ENCODE data around the gene PHF2.

PHF2 gene

DNA sequence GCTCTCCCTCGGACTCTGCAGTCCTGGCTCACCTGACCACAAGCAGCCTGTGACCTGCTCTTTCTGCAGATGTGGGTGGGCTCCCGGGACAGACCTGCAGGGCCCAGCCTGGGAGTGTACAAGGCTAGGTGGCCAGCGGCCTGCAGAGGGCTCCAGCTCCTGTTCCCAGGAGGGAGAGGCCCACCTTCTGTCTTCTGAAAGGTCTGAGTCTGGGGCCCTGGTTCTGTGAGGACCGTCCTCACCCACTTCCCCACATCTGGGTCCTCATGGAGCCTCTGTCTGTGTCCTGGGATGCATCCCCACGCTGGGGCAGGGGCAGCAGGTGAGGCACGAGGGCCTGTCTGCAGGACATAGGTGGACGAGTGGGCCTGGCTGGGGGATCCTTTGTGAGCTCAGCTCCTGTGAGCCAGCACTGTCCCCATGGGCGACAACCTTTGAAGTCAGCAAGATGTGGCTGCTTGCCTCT lies 43.7 kb downstream of the PHF2 start:
- no peaks in the 10 kb centered on the region for H3K4me1 ChIP-seq (ENCODE audit: control insufficient read depth, insufficient read depth, low read length)
- H3K27ac ChIP-seq (ENCODE audit: extremely low read depth, low read depth, low read length), result no peak overlapping the region
- TF ChIP-seq KLF16 (tag by site-specific recombination; IDR thresholded peaks at IDR 0.05) (no peak), ZNF24 (tag by site-specific recombination; IDR thresholded peaks at IDR 0.05) (no peak), ZNF558 (tag by site-specific recombination; IDR thresholded peaks at IDR 0.05) (no peak), ZEB2 (tag by site-specific recombination; IDR thresholded peaks at IDR 0.05) (no peak), ZNF341 (tag by site-specific recombination; IDR thresholded peaks at IDR 0.05; ENCODE audit: low read depth) (no peak), SP7 (tag by site-specific recombination; IDR thresholded peaks at IDR 0.05) (no peak), ZNF23 (tag by site-specific recombination; IDR thresholded peaks at IDR 0.05; ENCODE audit: borderline replicate concordance) (no peak), ZNF837 (tag by site-specific recombination; IDR thresholded peaks at IDR 0.05) (no peak), ZNF843 (tag by site-specific recombination; IDR thresholded peaks at IDR 0.05) (no peak), ZXDB (tag by site-specific recombination; IDR thresholded peaks at IDR 0.05) (no peak), ZNF248 (tag by site-specific recombination; IDR thresholded peaks at IDR 0.05) (no peak), ZNF521 (tag by site-specific recombination; IDR thresholded peaks at IDR 0.05) (no peak), ZNF211 (tag by site-specific recombination; IDR thresholded peaks at IDR 0.05; ENCODE audit: low read depth) (no peak), ZFHX2 (tag by site-specific recombination; conservative IDR thresholded peaks at IDR 0.05) (no peak), ZNF555 (tag by site-specific recombination; conservative IDR thresholded peaks at IDR 0.05) (no peak), ZNF549 (tag by site-specific recombination; IDR thresholded peaks at IDR 0.05) (no peak), ZNF2 (tag by site-specific recombination; IDR thresholded peaks at IDR 0.05) (no peak), GLI4 (tag by site-specific recombination; IDR thresholded peaks at IDR 0.05) (no peak)
- TF ChIP-seq, protein P1, sequence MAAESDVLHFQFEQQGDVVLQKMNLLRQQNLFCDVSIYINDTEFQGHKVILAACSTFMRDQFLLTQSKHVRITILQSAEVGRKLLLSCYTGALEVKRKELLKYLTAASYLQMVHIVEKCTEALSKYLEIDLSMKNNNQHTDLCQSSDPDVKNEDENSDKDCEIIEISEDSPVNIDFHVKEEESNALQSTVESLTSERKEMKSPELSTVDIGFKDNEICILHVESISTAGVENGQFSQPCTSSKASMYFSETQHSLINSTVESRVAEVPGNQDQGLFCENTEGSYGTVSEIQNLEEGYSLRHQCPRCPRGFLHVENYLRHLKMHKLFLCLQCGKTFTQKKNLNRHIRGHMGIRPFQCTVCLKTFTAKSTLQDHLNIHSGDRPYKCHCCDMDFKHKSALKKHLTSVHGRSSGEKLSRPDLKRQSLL (tag by site-specific recombination; IDR thresholded peaks at IDR 0.05), result no peak
- TF ChIP-seq, protein P2, sequence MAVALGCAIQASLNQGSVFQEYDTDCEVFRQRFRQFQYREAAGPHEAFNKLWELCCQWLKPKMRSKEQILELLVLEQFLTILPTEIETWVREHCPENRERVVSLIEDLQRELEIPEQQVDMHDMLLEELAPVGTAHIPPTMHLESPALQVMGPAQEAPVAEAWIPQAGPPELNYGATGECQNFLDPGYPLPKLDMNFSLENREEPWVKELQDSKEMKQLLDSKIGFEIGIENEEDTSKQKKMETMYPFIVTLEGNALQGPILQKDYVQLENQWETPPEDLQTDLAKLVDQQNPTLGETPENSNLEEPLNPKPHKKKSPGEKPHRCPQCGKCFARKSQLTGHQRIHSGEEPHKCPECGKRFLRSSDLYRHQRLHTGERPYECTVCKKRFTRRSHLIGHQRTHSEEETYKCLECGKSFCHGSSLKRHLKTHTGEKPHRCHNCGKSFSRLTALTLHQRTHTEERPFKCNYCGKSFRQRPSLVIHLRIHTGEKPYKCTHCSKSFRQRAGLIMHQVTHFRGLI (tag by site-specific recombination; IDR thresholded peaks at IDR 0.05), result no peak
- ChIA-PET CTCF (interaction anchor here (0.6 to 1.4 kb wide), 3 partner anchors 8 to 53 kb away, joined by 3 read pairs; no protein-coding TSS in a partner anchor), POLR2A (no interaction called here)
- no peak overlapping the region for H3K4me3 ChIP-seq (ENCODE audit: low read depth, low read length)
- H3K36me3 ChIP-seq (ENCODE audit: control insufficient read depth in 2 of 2, insufficient read depth in 1 of 2, low read length in 2 of 2), result peaks cover 0 to 3% of the 10 kb centered on the region in 2 experiments; a peak in 1 of 3 replicates
- no peaks in the 10 kb centered on the region for H3K9me3 ChIP-seq (ENCODE audit: control insufficient read depth, insufficient read depth, low read depth, low read length)

DNA sequence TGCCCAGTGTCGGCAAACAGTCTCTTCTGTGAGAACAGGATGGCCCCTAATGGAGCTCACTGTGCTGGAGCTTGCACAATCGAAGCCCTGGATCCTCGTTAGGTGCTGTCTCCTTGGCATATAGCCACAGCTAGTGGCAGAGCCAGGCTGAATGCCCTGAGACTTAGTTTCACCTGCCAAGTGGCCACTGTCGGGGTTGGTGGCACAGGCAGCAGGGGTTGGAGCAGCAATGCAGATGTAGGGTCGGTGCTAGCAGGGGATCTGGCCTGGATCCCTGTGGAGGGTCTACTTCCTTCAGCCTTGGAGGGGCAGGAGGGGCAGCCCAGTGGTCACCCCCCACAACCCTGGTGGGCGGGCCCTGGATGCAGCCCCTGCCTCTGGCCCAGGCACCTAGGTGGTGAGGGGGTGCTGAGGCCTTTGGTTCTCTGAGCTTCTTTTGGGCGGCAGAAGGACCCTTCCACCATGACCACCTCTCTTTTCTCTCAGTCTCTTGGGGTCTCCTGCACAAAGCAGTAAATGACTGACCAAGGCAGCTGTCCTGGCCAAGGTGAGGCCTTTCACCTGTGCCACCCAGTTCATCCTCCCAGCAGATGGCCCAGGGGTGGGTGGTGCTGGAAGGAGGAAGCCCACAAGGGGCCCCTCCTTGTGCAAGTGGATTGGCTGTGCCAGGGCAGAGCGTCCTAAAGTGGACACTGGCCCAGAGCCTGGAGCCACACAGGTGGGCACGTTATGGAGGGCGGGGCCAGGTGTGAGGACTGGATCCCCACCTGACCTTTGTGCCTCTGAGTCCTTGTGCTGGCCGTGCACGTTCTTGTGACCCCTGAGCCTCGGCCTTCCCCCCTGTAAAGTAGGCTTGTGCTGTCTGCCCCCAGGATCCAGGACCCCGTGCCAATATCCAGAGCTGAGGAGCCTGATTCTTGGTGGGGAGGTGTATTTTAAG lies 44.8 kb downstream of the PHF2 start:
- Histone ChIP-seq H3K36me3 (ENCODE audit: control insufficient read depth in 2 of 2, insufficient read depth in 1 of 2, low read length in 2 of 2) (peaks cover 0 to 3% of the 10 kb centered on the region in 2 experiments; a peak in 1 of 3 replicates), H3K27ac (ENCODE audit: extremely low read depth, low read depth, low read length) (no peak overlapping the region), H3K4me1 (ENCODE audit: control insufficient read depth, insufficient read depth, low read length) (no peaks in the 10 kb centered on the region), H3K9me3 (ENCODE audit: control insufficient read depth, insufficient read depth, low read depth, low read length) (no peaks in the 10 kb centered on the region), H3K4me3 (ENCODE audit: low read depth, low read length) (no peak overlapping the region)
- CTCF ChIA-PET, result interaction anchor here (0.6 to 1.4 kb wide), 3 partner anchors 9 to 54 kb away, joined by 3 read pairs; no protein-coding TSS in a partner anchor
- POLR2A ChIA-PET, result no interaction called here
- TF ChIP-seq ZNF426 (tag by site-specific recombination; IDR thresholded peaks at IDR 0.05) (no peak), ZNF23 (tag by site-specific recombination; IDR thresholded peaks at IDR 0.05; ENCODE audit: borderline replicate concordance) (no peak), ZNF654 (tag by site-specific recombination; IDR thresholded peaks at IDR 0.05; ENCODE audit: low read depth) (no peak), ZBTB48 (tag by site-specific recombination; IDR thresholded peaks at IDR 0.05) (no peak)
- TF ChIP-seq, protein P3, sequence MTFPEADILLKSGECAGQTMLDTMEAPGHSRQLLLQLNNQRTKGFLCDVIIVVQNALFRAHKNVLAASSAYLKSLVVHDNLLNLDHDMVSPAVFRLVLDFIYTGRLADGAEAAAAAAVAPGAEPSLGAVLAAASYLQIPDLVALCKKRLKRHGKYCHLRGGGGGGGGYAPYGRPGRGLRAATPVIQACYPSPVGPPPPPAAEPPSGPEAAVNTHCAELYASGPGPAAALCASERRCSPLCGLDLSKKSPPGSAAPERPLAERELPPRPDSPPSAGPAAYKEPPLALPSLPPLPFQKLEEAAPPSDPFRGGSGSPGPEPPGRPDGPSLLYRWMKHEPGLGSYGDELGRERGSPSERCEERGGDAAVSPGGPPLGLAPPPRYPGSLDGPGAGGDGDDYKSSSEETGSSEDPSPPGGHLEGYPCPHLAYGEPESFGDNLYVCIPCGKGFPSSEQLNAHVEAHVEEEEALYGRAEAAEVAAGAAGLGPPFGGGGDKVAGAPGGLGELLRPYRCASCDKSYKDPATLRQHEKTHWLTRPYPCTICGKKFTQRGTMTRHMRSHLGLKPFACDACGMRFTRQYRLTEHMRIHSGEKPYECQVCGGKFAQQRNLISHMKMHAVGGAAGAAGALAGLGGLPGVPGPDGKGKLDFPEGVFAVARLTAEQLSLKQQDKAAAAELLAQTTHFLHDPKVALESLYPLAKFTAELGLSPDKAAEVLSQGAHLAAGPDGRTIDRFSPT (tag by site-specific recombination; IDR thresholded peaks at IDR 0.05), result no peak
- TF ChIP-seq, protein P4, sequence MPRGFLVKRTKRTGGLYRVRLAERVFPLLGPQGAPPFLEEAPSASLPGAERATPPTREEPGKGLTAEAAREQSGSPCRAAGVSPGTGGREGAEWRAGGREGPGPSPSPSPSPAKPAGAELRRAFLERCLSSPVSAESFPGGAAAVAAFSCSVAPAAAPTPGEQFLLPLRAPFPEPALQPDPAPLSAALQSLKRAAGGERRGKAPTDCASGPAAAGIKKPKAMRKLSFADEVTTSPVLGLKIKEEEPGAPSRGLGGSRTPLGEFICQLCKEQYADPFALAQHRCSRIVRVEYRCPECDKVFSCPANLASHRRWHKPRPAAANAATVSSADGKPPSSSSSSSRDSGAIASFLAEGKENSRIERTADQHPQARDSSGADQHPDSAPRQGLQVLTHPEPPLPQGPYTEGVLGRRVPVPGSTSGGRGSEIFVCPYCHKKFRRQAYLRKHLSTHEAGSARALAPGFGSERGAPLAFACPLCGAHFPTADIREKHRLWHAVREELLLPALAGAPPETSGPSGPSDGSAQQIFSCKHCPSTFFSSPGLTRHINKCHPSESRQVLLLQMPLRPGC (tag by site-specific recombination; IDR thresholded peaks at IDR 0.05), result no peak
- TF ChIP-seq, protein P2 (tag by site-specific recombination; IDR thresholded peaks at IDR 0.05), result no peak

All from HEK293 (cell line).